Hepatocyte (in vitro differentiated cells): ENCODE measurements around the gene GPC2.

Source experiments
- EZH2phosphoT487 ChIP-seq: fragments of 200-600 bp; sonication (generic); IDR thresholded peaks from one replicate; pipeline ENCODE4 v1.6.1; 2018; ENCODE audit warnings: antibody characterized with exemption, mild to moderate bottlenecking, low read depth, moderate library complexity; ENCODE audit not compliant: unreplicated experiment, severe bottlenecking
- TF ChIP-seq, protein P1 (sequence below): fragments of 200-600 bp; sonication (generic); IDR thresholded peaks from 2 replicates; pipeline ENCODE4 v1.5.1; 2016; ENCODE audit warnings: antibody characterized with exemption, mild to moderate bottlenecking; ENCODE audit not compliant: poor library complexity

DNA sequence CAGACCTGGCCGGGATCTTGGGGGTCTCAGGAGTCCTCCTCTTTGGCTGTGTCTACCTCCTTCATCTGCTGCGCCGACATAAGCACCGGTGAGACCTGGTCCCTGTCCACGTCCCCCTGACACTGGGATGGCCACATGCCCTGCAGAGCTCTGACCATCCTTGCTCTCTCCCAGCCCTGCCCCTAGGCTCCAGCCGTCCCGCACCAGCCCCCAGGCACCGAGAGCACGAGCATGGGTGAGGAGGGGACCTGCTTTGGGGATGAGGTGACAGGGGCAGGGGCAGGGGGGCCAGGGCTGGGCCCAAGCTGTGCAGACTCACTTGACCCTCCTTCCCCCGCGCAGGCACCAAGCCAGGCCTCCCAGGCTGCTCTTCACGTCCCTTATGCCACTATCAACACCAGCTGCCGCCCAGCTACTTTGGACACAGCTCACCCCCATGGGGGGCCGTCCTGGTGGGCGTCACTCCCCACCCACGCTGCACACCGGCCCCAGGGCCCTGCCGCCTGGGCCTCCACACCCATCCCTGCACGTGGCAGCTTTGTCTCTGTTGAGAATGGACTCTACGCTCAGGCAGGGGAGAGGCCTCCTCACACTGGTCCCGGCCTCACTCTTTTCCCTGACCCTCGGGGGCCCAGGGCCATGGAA lies 43.5 kb upstream of the GPC2 start:
- TF ChIP-seq, protein P1, sequence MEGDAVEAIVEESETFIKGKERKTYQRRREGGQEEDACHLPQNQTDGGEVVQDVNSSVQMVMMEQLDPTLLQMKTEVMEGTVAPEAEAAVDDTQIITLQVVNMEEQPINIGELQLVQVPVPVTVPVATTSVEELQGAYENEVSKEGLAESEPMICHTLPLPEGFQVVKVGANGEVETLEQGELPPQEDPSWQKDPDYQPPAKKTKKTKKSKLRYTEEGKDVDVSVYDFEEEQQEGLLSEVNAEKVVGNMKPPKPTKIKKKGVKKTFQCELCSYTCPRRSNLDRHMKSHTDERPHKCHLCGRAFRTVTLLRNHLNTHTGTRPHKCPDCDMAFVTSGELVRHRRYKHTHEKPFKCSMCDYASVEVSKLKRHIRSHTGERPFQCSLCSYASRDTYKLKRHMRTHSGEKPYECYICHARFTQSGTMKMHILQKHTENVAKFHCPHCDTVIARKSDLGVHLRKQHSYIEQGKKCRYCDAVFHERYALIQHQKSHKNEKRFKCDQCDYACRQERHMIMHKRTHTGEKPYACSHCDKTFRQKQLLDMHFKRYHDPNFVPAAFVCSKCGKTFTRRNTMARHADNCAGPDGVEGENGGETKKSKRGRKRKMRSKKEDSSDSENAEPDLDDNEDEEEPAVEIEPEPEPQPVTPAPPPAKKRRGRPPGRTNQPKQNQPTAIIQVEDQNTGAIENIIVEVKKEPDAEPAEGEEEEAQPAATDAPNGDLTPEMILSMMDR, result no peak
- TF ChIP-seq EZH2phosphoT487, result no peak
